WTC11 (cell line): Measurements from ENCODE around the gene RGL1. TPM values are rescaled to one million over a fixed set of nuclear protein-coding genes. Genes with fewer than 3 reads are reported as not detected.

Experiments used
- ATAC-seq: fragments of 200-7000 bp; cut with Tn5 transposase; 2 replicates; pipeline ENCODE4 v1.10.0; 2021; ENCODE audit warnings: mild to moderate bottlenecking, moderate library complexity
- CTCF ChIA-PET: fragments of 300-600 bp; sonication (Branson Sonifier 250); formaldehyde crosslinking; loops from one replicate; lab custom pipeline; 2021; ENCODE audit warnings: antibody characterized with exemption; lab: Charles Lee
- POLR2A ChIA-PET: fragments of 350-600 bp; sonication (Branson Sonifier 250); formaldehyde crosslinking; loops from one replicate; lab custom pipeline; 2021; ENCODE audit warnings: antibody characterized with exemption; lab: Charles Lee
- DNase-seq: peaks from one replicate; pipeline ENCODE4 v3.0.0; 2021; ENCODE audit warnings: low spot score
- H3K27ac Mint-ChIP-seq: 2 replicates; pipeline ENCODE4 v1.8.0; 2021; ENCODE audit warnings: mixed read lengths
- H3K27me3 Mint-ChIP-seq: 2 replicates; pipeline ENCODE4 v1.8.0; 2021; ENCODE audit warnings: low read depth, mild to moderate bottlenecking, moderate library complexity, mixed read lengths
- H3K36me3 Mint-ChIP-seq: 2 replicates; pipeline ENCODE4 v1.8.0; 2021; ENCODE audit warnings: mixed read lengths
- H3K4me1 Mint-ChIP-seq: 2 replicates; pipeline ENCODE4 v1.8.0; 2022; ENCODE audit warnings: mixed read lengths
- H3K4me3 Mint-ChIP-seq: 2 replicates; pipeline ENCODE4 v1.8.0; 2021; ENCODE audit warnings: mild to moderate bottlenecking, moderate library complexity, mixed read lengths
- H3K9me3 Mint-ChIP-seq: 2 replicates; pipeline ENCODE4 v1.8.0; 2021; ENCODE audit warnings: mixed read lengths
- CDX4 ChIP-seq: fragments of 250-450 bp; sonication (Bioruptor Pico); IDR thresholded peaks from 2 replicates; pipeline ENCODE4 v1.9.0; 2021; ENCODE audit warnings: moderate library complexity, mild to moderate bottlenecking, inconsistent platforms, borderline replicate concordance
- EMX1 ChIP-seq: fragments of 250-450 bp; sonication (Bioruptor Pico); IDR thresholded peaks from 2 replicates; pipeline ENCODE4 v1.8.0; 2021; ENCODE audit warnings: mild to moderate bottlenecking
- ESRRA ChIP-seq: sonication (generic); formaldehyde crosslinking; IDR thresholded peaks from 2 replicates; pipeline ENCODE4 v1.8.1; 2022; ENCODE audit warnings: mild to moderate bottlenecking, missing genetic modification reagents, borderline replicate concordance
- ETV6 ChIP-seq: sonication (generic); formaldehyde crosslinking; IDR thresholded peaks from 2 replicates; pipeline ENCODE4 v1.8.1; 2022; ENCODE audit warnings: mild to moderate bottlenecking, missing genetic modification reagents
- FOXP1 ChIP-seq: sonication (generic); formaldehyde crosslinking; IDR thresholded peaks from 2 replicates; pipeline ENCODE4 v1.8.0; 2022; ENCODE audit warnings: missing genetic modification reagents, mild to moderate bottlenecking, moderate library complexity, borderline replicate concordance
- FOXP4 ChIP-seq: sonication (generic); formaldehyde crosslinking; IDR thresholded peaks from 2 replicates; pipeline ENCODE4 v1.8.0; 2022; ENCODE audit warnings: mild to moderate bottlenecking, missing genetic modification reagents
- MYBL2 ChIP-seq: sonication (generic); formaldehyde crosslinking; IDR thresholded peaks from 2 replicates; pipeline ENCODE4 v1.8.1; 2023; ENCODE audit warnings: mild to moderate bottlenecking, moderate library complexity, missing genetic modification reagents
- NFATC4 ChIP-seq: fragments of 250-450 bp; sonication (Bioruptor Pico); IDR thresholded peaks from 2 replicates; pipeline ENCODE4 v1.9.0; 2021; ENCODE audit warnings: mild to moderate bottlenecking
- NFE2L1 ChIP-seq: sonication (generic); formaldehyde crosslinking; IDR thresholded peaks from 2 replicates; pipeline ENCODE4 v1.8.1; 2023; ENCODE audit warnings: missing genetic modification reagents
- NR1H2 ChIP-seq: sonication (generic); formaldehyde crosslinking; IDR thresholded peaks from 2 replicates; pipeline ENCODE4 v1.9.0; 2021; ENCODE audit warnings: mild to moderate bottlenecking, moderate library complexity, missing genetic modification reagents
- RORB ChIP-seq: fragments of 250-450 bp; sonication (Bioruptor Pico); IDR thresholded peaks from 2 replicates; pipeline ENCODE4 v1.9.0; 2021; ENCODE audit warnings: mild to moderate bottlenecking
- STAT6 ChIP-seq: sonication (generic); formaldehyde crosslinking; conservative IDR thresholded peaks from 2 replicates; pipeline ENCODE4 v1.8.1; 2023; ENCODE audit warnings: mild to moderate bottlenecking, low read depth, missing genetic modification reagents, moderate library complexity
- USF2 ChIP-seq: sonication (generic); formaldehyde crosslinking; IDR thresholded peaks from 2 replicates; pipeline ENCODE4 v1.8.1; 2023; ENCODE audit warnings: mild to moderate bottlenecking, missing genetic modification reagents, moderate library complexity
- ZBTB21 ChIP-seq: sonication (generic); formaldehyde crosslinking; IDR thresholded peaks from 2 replicates; pipeline ENCODE4 v1.8.1; 2023; ENCODE audit warnings: mild to moderate bottlenecking, missing genetic modification reagents, borderline replicate concordance
- ZNF121 ChIP-seq: sonication (generic); formaldehyde crosslinking; IDR thresholded peaks from 2 replicates; pipeline ENCODE4 v1.8.0; 2023; ENCODE audit warnings: missing genetic modification reagents
- ZNF138 ChIP-seq: sonication (generic); formaldehyde crosslinking; conservative IDR thresholded peaks from 2 replicates; pipeline ENCODE4 v1.8.1; 2022; ENCODE audit warnings: mild to moderate bottlenecking, moderate library complexity, missing genetic modification reagents
- ZNF416 ChIP-seq: fragments of 250-450 bp; sonication (Bioruptor Pico); IDR thresholded peaks from 2 replicates; pipeline ENCODE4 v1.9.0; 2021; ENCODE audit warnings: mild to moderate bottlenecking, inconsistent platforms
- ZNF423 ChIP-seq: fragments of 250-450 bp; sonication (Bioruptor Pico); IDR thresholded peaks from 2 replicates; pipeline ENCODE4 v2.1.2; 2022; ENCODE audit warnings: mild to moderate bottlenecking, moderate library complexity
- ZNF671 ChIP-seq: fragments of 250-450 bp; sonication (Bioruptor Pico); IDR thresholded peaks from 2 replicates; pipeline ENCODE4 v1.8.0; 2021; ENCODE audit warnings: mild to moderate bottlenecking
- total RNA-seq: library from RNA; stranded (reverse); gene quantifications from 3 replicates; pipeline ENCODE4 v1.2.3, GENCODE V29; 2021
- TF ChIP-seq, protein P1 (sequence below): sonication (generic); formaldehyde crosslinking; IDR thresholded peaks from 2 replicates; pipeline ENCODE4 v1.8.1; 2023; ENCODE audit warnings: mild to moderate bottlenecking, missing genetic modification reagents, moderate library complexity
- TF ChIP-seq, protein P2 (sequence below): sonication (generic); formaldehyde crosslinking; IDR thresholded peaks from 2 replicates; pipeline ENCODE4 v1.8.0; 2023; ENCODE audit warnings: mild to moderate bottlenecking, missing genetic modification reagents

RGL1 gene
- total RNA-seq, 1 experiment from 2014 or later = 1.5 TPM

- TF ChIP-seq CDX4 = no peak
- TF ChIP-seq USF2 = no peak
- no peak for TF ChIP-seq FOXP4 (CRISPR knock-in tag)
- TF ChIP-seq, protein P1, sequence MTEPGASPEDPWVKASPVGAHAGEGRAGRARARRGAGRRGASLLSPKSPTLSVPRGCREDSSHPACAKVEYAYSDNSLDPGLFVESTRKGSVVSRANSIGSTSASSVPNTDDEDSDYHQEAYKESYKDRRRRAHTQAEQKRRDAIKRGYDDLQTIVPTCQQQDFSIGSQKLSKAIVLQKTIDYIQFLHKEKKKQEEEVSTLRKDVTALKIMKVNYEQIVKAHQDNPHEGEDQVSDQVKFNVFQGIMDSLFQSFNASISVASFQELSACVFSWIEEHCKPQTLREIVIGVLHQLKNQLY (CRISPR knock-in tag) = no peak
- no peak for TF ChIP-seq EMX1 (CRISPR knock-in tag)
- no peak for TF ChIP-seq NFE2L1
- TF ChIP-seq ESRRA = no peak
- no peak for TF ChIP-seq ZNF138
- no peak for TF ChIP-seq MYBL2 (CRISPR knock-in tag)
- TF ChIP-seq, protein P2, sequence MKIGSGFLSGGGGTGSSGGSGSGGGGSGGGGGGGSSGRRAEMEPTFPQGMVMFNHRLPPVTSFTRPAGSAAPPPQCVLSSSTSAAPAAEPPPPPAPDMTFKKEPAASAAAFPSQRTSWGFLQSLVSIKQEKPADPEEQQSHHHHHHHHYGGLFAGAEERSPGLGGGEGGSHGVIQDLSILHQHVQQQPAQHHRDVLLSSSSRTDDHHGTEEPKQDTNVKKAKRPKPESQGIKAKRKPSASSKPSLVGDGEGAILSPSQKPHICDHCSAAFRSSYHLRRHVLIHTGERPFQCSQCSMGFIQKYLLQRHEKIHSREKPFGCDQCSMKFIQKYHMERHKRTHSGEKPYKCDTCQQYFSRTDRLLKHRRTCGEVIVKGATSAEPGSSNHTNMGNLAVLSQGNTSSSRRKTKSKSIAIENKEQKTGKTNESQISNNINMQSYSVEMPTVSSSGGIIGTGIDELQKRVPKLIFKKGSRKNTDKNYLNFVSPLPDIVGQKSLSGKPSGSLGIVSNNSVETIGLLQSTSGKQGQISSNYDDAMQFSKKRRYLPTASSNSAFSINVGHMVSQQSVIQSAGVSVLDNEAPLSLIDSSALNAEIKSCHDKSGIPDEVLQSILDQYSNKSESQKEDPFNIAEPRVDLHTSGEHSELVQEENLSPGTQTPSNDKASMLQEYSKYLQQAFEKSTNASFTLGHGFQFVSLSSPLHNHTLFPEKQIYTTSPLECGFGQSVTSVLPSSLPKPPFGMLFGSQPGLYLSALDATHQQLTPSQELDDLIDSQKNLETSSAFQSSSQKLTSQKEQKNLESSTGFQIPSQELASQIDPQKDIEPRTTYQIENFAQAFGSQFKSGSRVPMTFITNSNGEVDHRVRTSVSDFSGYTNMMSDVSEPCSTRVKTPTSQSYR = no peak
- TF ChIP-seq ZNF671 (CRISPR knock-in tag) = no peak
Observed at GRCh38 chr1:183942933-183943693, 138.2 kb downstream of the RGL1 start (continued).

- ChIA-PET CTCF (interaction anchor here (1.0 to 1.6 kb wide), 4 partner anchors 12 to 718 kb away, joined by 4 to 8 read pairs (median 4); no protein-coding TSS in a partner anchor), POLR2A (interaction anchor here (0.8 kb wide), 1 partner anchor 92 kb away, joined by 3 read pairs; the partner anchor contains the start of gene COLGALT2)
- Mint-ChIP-seq H3K4me3 (peak overlapping the region; percentile 40), H3K4me1 (peaks cover 22% of the 10 kb centered on the region), H3K36me3 (no peaks in the 10 kb centered on the region), H3K27ac (no peak overlapping the region), H3K27me3 (peaks cover 80% of the 10 kb centered on the region), H3K9me3 (no peaks in the 10 kb centered on the region)
- DNase-seq (peak; percentile 27), ATAC-seq (peak; percentile 93)
- peak; percentile 49; the same call in 1 of the 2 replicates for TF ChIP-seq ZNF121 (CRISPR knock-in tag)
- TF ChIP-seq FOXP1 (CRISPR knock-in tag) = no peak
Observed at GRCh38 chr1:183945428-183946319, 140.8 kb downstream of the RGL1 start.

DNA sequence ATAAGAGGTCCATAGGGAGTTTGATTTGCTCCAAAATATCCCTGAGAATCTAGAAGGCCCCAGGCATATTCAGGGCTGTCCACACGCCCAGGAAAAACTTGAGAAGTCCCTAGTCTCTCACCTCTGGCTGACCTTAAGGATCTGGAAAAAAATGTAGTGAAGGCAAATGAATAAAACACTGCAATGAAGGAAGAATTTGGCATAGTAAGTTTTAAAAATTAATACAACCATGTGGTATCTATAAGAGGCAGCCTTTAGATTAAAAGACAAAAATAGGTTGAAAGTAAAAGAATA, 141.3 kb downstream of the RGL1 start:
- POLR2A ChIA-PET = no interaction called here
- TF ChIP-seq ZBTB21 (CRISPR knock-in tag) (no peak), NR1H2 (CRISPR knock-in tag) (no peak), ZNF423 (CRISPR knock-in tag) (no peak), RORB (CRISPR knock-in tag) (no peak), NFATC4 (CRISPR knock-in tag) (no peak), ETV6 (no peak), ZNF416 (CRISPR knock-in tag) (no peak), STAT6 (CRISPR knock-in tag) (no peak), ESRRA (no peak)
- TF ChIP-seq, protein P1 (CRISPR knock-in tag) = no peak

More for the DNA sequence above, 141.3 kb downstream of the RGL1 start:
- H3K27ac Mint-ChIP-seq = no peak overlapping the region
- no peaks in the 10 kb centered on the region for H3K36me3 Mint-ChIP-seq
- no peak for DNase-seq
- H3K4me3 Mint-ChIP-seq = no peak overlapping the region
- no peak for ATAC-seq
- peaks cover 79% of the 10 kb centered on the region for H3K27me3 Mint-ChIP-seq
- peaks cover 22% of the 10 kb centered on the region for H3K4me1 Mint-ChIP-seq
- H3K9me3 Mint-ChIP-seq = no peaks in the 10 kb centered on the region
- CTCF ChIA-PET = interaction anchor here (1.0 to 1.6 kb wide), 4 partner anchors 11 to 718 kb away, joined by 4 to 8 read pairs (median 4); no protein-coding TSS in a partner anchor
